Hepatocyte (in vitro differentiated cells): ENCODE results near the gene OOSP4A.
"Not testable (repeated sequence)": the region's sequence is repeated elsewhere in the genome, so short reads cannot be mapped to it uniquely, and the experiment has no call there.

ENCODE experiments used
- EZH2 ChIP-seq: fragments of 200-600 bp; sonication (generic); IDR thresholded peaks from 2 replicates; pipeline ENCODE4 v1.6.1; 2016; ENCODE audit warnings: antibody characterized with exemption, mild to moderate bottlenecking, borderline replicate concordance
- TF ChIP-seq, protein P1 (sequence below): fragments of 200-600 bp; sonication (generic); IDR thresholded peaks from 2 replicates; pipeline ENCODE4 v1.5.1; 2016; ENCODE audit warnings: antibody characterized with exemption, mild to moderate bottlenecking; ENCODE audit not compliant: poor library complexity

DNA sequence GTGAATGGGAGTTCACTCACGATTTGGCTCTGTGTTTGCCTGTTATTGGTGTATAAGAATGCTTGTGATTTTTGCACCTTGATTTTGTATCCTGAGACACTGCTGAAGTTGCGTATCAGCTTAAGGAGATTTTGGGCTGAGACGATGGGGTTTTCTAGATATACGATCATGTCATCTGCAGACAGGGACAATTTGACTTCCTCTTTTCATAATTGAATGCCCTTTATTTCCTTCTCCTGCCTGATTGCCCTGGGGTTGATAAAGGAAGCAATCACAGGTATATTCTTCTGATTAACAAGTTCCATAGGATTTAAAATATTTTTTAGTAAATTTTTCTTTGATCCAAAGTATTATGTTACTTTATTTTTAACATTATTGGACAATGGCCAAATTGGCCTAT lies 18.2 kb downstream of the OOSP4A start:
- TF ChIP-seq, protein P1, sequence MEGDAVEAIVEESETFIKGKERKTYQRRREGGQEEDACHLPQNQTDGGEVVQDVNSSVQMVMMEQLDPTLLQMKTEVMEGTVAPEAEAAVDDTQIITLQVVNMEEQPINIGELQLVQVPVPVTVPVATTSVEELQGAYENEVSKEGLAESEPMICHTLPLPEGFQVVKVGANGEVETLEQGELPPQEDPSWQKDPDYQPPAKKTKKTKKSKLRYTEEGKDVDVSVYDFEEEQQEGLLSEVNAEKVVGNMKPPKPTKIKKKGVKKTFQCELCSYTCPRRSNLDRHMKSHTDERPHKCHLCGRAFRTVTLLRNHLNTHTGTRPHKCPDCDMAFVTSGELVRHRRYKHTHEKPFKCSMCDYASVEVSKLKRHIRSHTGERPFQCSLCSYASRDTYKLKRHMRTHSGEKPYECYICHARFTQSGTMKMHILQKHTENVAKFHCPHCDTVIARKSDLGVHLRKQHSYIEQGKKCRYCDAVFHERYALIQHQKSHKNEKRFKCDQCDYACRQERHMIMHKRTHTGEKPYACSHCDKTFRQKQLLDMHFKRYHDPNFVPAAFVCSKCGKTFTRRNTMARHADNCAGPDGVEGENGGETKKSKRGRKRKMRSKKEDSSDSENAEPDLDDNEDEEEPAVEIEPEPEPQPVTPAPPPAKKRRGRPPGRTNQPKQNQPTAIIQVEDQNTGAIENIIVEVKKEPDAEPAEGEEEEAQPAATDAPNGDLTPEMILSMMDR = not testable (repeated sequence)
- TF ChIP-seq EZH2 = not testable (repeated sequence)
